GM13977 (cell line): ENCODE data around the gene CAPZA1.

Experiments
- DNase-seq: peaks from one replicate; pipeline ENCODE4 v3.0.0; 2012; ENCODE audit warnings: low spot score
- in situ Hi-C: fragments of 300-500 bp; cut with MboI; formaldehyde crosslinking; loops from one replicate; pipeline ENCODE4 v1.12.0; 2022; ENCODE audit warnings: low sequenced_read_pairs, low pct_unique_long_range_greater_than_20kb, mixed read lengths, inconsistent platforms; ENCODE audit not compliant: unreplicated experiment
- TF ChIP-seq, protein P1 (sequence below): IDR thresholded peaks from 2 replicates; pipeline ENCODE4 v1.5.1; 2012; ENCODE audit warnings: mild to moderate bottlenecking, control low read depth; ENCODE audit not compliant: insufficient read depth; ENCODE audit errors: extremely low read depth, missing control alignments

Gene CAPZA1

DNA sequence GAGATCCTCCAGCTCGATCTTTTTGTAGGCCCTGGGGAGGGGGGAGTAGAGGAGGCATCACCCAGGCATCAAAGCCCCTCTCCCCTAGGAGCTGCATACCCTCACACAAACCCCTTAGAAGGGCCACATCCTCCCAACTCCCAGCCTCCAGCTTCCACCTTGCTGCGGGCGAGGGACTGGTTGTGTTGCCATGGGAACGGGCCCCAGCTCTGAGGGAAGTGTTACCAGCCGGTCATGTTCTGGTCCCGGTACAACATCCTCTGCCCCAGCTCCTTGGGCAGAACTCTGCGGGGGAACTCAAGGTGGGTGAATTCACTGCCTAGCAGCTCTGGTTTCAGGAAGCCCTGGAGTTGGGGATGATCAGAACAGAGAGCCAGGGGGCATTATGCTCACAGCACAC is 91.4 kb downstream of the CAPZA1 start:
- in situ Hi-C loops = no loop called here
- TF ChIP-seq, protein P1, sequence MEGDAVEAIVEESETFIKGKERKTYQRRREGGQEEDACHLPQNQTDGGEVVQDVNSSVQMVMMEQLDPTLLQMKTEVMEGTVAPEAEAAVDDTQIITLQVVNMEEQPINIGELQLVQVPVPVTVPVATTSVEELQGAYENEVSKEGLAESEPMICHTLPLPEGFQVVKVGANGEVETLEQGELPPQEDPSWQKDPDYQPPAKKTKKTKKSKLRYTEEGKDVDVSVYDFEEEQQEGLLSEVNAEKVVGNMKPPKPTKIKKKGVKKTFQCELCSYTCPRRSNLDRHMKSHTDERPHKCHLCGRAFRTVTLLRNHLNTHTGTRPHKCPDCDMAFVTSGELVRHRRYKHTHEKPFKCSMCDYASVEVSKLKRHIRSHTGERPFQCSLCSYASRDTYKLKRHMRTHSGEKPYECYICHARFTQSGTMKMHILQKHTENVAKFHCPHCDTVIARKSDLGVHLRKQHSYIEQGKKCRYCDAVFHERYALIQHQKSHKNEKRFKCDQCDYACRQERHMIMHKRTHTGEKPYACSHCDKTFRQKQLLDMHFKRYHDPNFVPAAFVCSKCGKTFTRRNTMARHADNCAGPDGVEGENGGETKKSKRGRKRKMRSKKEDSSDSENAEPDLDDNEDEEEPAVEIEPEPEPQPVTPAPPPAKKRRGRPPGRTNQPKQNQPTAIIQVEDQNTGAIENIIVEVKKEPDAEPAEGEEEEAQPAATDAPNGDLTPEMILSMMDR = no peak
- DNase-seq = no peak

DNA sequence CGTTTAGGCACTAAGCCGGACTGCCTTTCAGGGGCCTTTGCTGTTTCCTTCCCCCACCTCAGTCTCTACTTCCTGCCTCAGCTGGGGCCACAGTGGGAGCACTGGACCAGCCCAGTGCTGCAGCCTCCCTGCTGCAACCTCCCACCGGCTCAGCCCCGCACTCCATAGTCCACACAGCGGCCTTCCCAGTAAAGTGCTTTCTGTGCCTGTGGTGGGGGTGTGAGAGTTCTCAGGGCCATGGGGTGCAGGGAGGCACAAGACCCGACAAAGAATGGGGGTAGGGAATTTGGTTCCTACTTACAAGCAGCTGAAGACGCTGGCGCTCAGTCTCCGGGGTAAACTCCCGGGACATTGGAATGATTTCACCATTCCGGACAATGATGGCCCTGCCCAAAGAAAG is 92.0 kb downstream of the CAPZA1 start:
- in situ Hi-C loops = no loop called here
- TF ChIP-seq, protein P1 = no peak
- DNase-seq = no peak

DNA sequence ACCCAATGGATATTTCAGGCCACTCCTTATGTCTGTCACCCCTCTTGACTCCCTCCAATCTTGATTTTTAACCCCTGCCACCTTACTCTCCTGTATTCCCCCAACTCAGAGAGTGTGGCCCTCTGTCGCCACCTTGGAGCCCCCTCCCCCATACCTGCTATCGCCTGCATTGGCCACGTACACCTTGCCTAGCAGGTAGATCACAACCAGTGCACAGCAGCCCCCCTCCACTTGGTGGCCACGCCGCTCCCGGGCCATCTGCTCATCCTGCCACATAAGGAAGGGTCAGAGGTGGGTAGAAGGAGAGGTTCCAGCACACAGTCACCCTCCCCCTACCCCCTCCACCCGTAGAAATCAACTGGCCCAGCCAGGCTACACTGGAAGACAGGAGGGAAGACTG is 92.6 kb downstream of the CAPZA1 start:
- in situ Hi-C loops = no loop called here
- TF ChIP-seq, protein P1 = no peak
- DNase-seq = no peak

DNA sequence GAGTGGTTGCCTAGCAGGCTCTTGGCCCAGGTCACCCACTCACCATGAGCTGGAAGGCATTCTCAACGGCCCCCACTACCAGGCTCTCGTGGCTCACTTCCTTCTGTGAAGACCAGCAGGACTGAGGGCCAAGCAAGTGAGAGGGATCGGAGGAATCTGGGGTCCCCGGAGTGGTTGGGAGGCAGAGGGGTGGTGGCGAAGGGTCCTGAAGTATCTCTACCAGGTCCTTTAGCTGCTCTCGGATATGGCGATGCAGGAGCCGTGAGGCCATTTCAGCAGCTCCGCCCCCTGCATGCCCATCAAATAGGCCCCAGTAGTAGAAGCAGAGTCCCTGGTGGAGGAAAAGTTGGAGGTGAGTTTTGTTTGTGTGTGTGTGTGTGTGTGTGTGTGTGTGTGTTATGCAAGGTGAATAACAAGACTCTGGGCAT is 93.1 kb downstream of the CAPZA1 start:
- in situ Hi-C loops = no loop called here
- no peak for DNase-seq
- TF ChIP-seq, protein P1 = no peak

DNA sequence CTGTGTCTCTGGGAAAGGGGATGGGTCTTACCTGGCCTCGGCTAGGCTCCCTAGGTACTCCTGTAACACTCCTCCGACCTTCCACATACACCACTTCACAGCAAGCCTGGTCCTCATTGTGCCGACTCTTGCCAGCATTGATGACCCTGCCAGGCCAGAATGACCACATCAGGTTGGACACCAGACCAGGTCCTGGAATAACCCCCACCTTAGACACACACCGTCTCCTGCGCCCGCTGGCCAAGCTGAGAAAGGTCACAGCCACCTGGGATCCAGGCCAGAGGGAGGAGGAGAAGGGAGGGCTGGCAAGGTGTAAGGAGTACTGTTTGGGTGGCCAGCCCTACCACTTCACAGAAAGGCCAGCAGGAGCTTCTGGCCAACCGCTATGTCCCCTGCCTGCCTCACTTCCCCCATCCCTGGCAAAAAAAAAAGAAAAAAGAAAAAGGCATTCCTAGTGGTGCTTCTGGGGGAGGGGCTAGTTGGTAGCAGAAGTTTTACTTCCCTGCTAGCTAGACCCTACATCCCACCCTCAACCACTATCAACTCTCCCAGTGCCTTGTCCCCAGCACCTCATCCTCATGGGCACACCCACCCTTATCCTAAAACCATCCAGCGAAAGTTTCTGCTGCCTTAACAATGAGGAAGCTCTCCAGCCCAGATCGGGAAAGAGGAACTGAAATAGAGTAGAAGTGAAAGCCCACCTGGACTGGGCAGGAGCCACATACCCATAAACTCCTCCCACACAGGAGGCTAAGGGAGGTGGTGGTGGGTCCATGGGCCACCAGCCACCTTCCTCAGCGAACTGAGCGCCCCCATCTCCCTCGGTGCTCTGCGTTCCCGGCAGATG is 94.1 kb downstream of the CAPZA1 start:
- in situ Hi-C loops = no loop called here
- TF ChIP-seq, protein P1 = no peak
- peak; percentile 64 for DNase-seq

DNA sequence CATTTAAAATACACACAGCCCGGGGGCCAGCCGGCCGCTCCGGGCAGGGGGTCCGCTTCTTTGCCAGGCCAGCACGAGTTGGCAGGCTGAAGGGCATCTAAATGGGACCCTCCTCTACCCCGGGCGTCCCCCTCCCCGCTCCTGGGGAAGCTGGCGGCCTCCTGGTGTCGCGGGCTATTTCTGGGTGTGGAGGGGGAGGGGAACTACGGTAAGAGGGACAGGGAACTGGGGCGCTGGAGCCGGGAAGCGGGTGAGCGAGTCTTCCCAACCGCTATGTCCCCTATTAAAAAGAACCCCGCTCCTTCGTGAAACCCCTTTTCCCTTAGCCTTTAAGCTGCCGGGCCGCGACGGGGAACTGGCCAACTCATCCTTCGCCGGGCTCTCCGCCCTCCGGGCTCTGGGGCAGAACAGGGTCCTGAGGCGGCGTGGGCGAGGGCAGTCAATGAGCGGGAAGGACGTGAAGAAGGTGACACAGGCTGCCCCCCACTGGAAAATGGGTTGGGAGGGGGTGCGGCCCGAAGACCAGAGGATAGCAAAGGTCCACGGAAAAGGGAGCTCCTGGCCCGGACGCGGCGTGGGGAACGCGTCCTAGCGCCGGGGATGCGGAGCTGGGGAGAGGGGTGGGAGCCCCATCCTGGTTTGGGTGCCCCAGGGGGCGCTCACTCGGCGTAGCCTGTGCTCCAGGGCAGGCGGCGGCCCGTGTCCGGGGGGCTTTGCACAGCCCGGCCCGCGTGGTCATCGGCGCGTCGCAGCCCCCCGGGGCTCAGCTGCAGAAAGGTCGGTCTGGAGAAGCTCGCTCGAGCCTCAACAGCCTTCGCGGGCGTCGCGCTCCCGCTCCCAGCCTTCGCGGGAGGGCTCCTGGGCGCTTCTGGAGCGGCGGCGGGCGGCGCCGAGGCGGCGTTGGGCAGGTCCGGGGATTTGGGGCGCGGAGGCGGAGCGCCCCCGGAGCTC is 95.0 kb downstream of the CAPZA1 start:
- in situ Hi-C loops = no loop called here
- DNase-seq = no peak
- TF ChIP-seq, protein P1 = no peak
